Uterus (tissue), 4 donors: Measurements from ENCODE around the gene ACSS2. TPM values are rescaled to one million over a fixed set of nuclear protein-coding genes. Genes with fewer than 3 reads are reported as not detected.

Source experiments
- DNase-seq, 2 donors: peaks; one replicate each; pipeline ENCODE4 v3.0.0-alpha.2; 2019 to 2020
- H3K27ac ChIP-seq, 2 donors: fragments of 200-600 bp; sonication (generic); 1 replicate in 1 of 2; 2 replicates in 1 of 2; pipeline ENCODE4 v1.5.1; 2016 to 2018
- H3K27me3 ChIP-seq, 2 donors: fragments of 200-600 bp; sonication (generic); one replicate each; pipeline ENCODE4 v1.5.1; 2018 to 2019; ENCODE audit warnings: control low read depth in 1 of 2
- H3K36me3 ChIP-seq, 2 donors: fragments of 200-600 bp; sonication (generic); one replicate each; pipeline ENCODE4 v1.5.1; 2019; ENCODE audit warnings: control low read depth in 1 of 2
- H3K4me1 ChIP-seq, 2 donors: fragments of 200-600 bp; sonication (generic); one replicate each; pipeline ENCODE4 v1.5.1; 2018 to 2019; ENCODE audit warnings: control low read depth in 1 of 2
- H3K4me3 ChIP-seq, 2 donors: fragments of 200-600 bp; sonication (generic); 1 replicate in 1 of 2; 2 replicates in 1 of 2; pipeline ENCODE4 v1.5.1; 2018 to 2019; ENCODE audit warnings: mild to moderate bottlenecking in 1 of 2
- H3K9me3 ChIP-seq, 2 donors: fragments of 200-600 bp; sonication (generic); one replicate each; pipeline ENCODE4 v1.5.1; 2019; ENCODE audit warnings: control low read depth in 1 of 2
- POLR2A ChIP-seq, 2 donors: fragments of 450-650 bp; IDR thresholded peaks; one replicate each; pipeline ENCODE4 v1.6.1; 2016; ENCODE audit warnings: antibody characterized with exemption in 2 of 2, mild to moderate bottlenecking in 1 of 2, moderate library complexity in 1 of 2
- intact Hi-C: fragments of 100-400 bp; cut with DNase I; formaldehyde crosslinking; loops from one replicate; pipeline ENCODE4 v1.15.1; 2023; ENCODE audit warnings: low total_unique reads
- total RNA-seq, 4 donors: library from RNA; depleted of rRNA in 3 of 4; stranded (reverse); fragments of >200 nt in 3 of 4; gene quantifications; one replicate each; pipeline versions ENCODE4 v1.1.0 to v1.2.4, GENCODE V29; 2014 to 2023
- TF ChIP-seq, protein P1 (sequence below), 4 experiments: fragments of 200-600 bp in 2 of 4; fragments of 450-650 bp in 2 of 4; sonication (generic) in 2 of 4; IDR thresholded peaks; one replicate each; pipeline ENCODE4 v1.5.1; 2016 to 2019; ENCODE audit warnings: antibody characterized with exemption in 4 of 4, mild to moderate bottlenecking in 2 of 4, moderate library complexity in 1 of 4
- donor health status: DM: yes; HTN: yes; CAD: no.

Gene ACSS2
- total RNA-seq, 4 donors from 2014 or later: 18.8 to 138 (median 48.7) TPM

DNA sequence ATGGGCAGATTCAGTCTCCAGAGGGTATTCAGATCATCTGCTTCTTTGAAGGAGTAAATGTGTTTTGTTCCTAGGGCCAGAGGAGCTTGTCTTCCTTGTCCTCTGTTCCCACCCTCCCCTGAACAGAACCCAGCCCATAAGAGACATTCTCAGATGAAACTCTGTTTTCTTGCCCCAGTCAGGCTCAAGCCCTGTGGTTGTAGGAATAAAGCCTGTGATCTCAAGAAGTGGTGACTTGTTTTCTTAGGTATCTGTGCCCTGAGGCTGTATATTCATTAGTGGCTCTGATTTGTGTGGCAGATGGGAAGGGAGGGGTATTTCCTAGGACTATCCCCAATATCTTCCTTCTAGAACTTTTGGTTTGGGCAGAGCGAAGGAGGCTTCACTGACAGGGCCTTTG, 51.3 kb downstream of the ACSS2 start:
- Histone ChIP-seq H3K4me1 (no peaks in the 10 kb centered on the region), H3K36me3 (no peaks in the 10 kb centered on the region), H3K27me3 (no peaks in the 10 kb centered on the region), H3K9me3 (no peaks in the 10 kb centered on the region), H3K27ac (no peak overlapping the region), H3K4me3 (no peak overlapping the region)
- no peak for DNase-seq
- no peak for TF ChIP-seq POLR2A (IDR thresholded peaks at IDR 0.05)
- TF ChIP-seq, protein P1, sequence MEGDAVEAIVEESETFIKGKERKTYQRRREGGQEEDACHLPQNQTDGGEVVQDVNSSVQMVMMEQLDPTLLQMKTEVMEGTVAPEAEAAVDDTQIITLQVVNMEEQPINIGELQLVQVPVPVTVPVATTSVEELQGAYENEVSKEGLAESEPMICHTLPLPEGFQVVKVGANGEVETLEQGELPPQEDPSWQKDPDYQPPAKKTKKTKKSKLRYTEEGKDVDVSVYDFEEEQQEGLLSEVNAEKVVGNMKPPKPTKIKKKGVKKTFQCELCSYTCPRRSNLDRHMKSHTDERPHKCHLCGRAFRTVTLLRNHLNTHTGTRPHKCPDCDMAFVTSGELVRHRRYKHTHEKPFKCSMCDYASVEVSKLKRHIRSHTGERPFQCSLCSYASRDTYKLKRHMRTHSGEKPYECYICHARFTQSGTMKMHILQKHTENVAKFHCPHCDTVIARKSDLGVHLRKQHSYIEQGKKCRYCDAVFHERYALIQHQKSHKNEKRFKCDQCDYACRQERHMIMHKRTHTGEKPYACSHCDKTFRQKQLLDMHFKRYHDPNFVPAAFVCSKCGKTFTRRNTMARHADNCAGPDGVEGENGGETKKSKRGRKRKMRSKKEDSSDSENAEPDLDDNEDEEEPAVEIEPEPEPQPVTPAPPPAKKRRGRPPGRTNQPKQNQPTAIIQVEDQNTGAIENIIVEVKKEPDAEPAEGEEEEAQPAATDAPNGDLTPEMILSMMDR (IDR thresholded peaks at IDR 0.05): no peak
- intact Hi-C loops: no loop called here

GRCh38 chr20:34928411-34928810, 52.0 kb downstream of the ACSS2 start:
- no peaks in the 10 kb centered on the region for H3K4me1 ChIP-seq
- intact Hi-C loops: no loop called here
- TF ChIP-seq, protein P1 (IDR thresholded peaks at IDR 0.05): no peak
- no peak for TF ChIP-seq POLR2A (IDR thresholded peaks at IDR 0.05)
- no peaks in the 10 kb centered on the region for H3K9me3 ChIP-seq
- H3K27me3 ChIP-seq: no peaks in the 10 kb centered on the region
- H3K4me3 ChIP-seq: no peak overlapping the region
- H3K27ac ChIP-seq: no peak overlapping the region
- no peak for DNase-seq
- no peaks in the 10 kb centered on the region for H3K36me3 ChIP-seq

DNA sequence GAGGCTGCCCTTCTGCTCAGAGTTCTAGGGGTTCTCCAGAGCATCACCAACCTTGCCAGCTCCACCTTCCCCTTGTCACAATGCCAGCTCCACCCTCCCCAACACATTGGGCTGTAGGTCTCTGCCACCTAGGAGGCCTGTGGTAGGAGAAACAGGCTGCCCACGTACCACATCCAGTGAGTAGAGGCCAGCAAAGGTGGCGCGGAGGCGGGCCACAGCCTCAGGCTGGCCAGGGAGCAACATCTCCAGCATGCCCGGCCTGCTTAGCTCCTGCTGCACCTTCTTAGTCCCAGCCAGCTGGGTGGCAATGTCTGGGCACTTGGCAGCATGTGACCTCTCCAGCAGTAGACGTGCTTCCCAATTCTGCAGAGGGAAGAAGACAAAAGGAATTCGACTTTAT, 55.4 kb downstream of the ACSS2 start:
- H3K4me3 ChIP-seq: no peak overlapping the region
- H3K9me3 ChIP-seq: no peaks in the 10 kb centered on the region
- no peak for DNase-seq
- TF ChIP-seq, protein P1 (IDR thresholded peaks at IDR 0.05): no peak
- TF ChIP-seq POLR2A (IDR thresholded peaks at IDR 0.05): no peak
- intact Hi-C loops: no loop called here
- H3K27ac ChIP-seq: no peak overlapping the region
- no peaks in the 10 kb centered on the region for H3K27me3 ChIP-seq
- no peaks in the 10 kb centered on the region for H3K36me3 ChIP-seq
- H3K4me1 ChIP-seq: no peaks in the 10 kb centered on the region

GRCh38 chr20:34938466-34939163, 62.2 kb downstream of the ACSS2 start:
- intact Hi-C loops: no loop called here
- H3K36me3 ChIP-seq: no peaks in the 10 kb centered on the region
- no peak overlapping the region for H3K4me3 ChIP-seq
- no peaks in the 10 kb centered on the region for H3K27me3 ChIP-seq
- H3K4me1 ChIP-seq: no peaks in the 10 kb centered on the region
- H3K9me3 ChIP-seq: no peaks in the 10 kb centered on the region
- peak in 1 of 2 donors; percentile 27 for DNase-seq
- H3K27ac ChIP-seq: peak overlapping the region in 1 of 2 donors; percentile 33
- TF ChIP-seq, protein P1 (IDR thresholded peaks at IDR 0.05): no peak
- no peak for TF ChIP-seq POLR2A (IDR thresholded peaks at IDR 0.05)

- no peak overlapping the region for H3K4me3 ChIP-seq
- DNase-seq: no peak
- intact Hi-C loops: no loop called here
- TF ChIP-seq, protein P1 (IDR thresholded peaks at IDR 0.05): no peak
- TF ChIP-seq POLR2A (IDR thresholded peaks at IDR 0.05): no peak
- H3K9me3 ChIP-seq: no peaks in the 10 kb centered on the region
- H3K36me3 ChIP-seq: no peaks in the 10 kb centered on the region
- no peaks in the 10 kb centered on the region for H3K27me3 ChIP-seq
- no peaks in the 10 kb centered on the region for H3K4me1 ChIP-seq
- no peak overlapping the region for H3K27ac ChIP-seq
Measured at GRCh38 chr20:34940081-34940481, 63.7 kb downstream of the ACSS2 start.
